ENCODE data around the gene OR4K14. TPM values are rescaled to one million over a fixed set of nuclear protein-coding genes. Genes with fewer than 3 reads are reported as not detected.

Gene OR4K14
- total RNA-seq, 1 donor from 2014 or later, result not detected

DNA sequence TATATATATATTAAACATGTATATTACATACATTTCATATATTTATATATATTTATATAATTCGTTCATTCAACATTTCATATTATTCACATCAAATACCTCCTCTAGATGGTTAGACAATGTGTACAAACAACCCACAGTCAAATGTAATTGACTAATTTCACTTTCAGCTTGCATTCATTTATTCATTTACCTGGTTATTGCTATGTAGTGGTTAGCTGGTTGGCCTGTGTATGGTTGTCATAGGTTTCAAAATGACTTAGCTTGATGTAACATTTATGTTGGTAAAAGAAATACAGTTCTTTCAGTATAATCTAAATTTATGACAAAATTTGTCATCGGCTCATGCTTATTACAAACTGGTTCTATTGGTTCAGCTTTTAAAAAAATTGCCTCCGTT, 16.3 kb upstream of the OR4K14 start:
- Histone ChIP-seq H3K27ac (no peak overlapping the region), H3K4me3 (no peak overlapping the region), H3K27me3 (ENCODE audit: low read depth) (no peaks in the 10 kb centered on the region), H3K9me3 (no peaks in the 10 kb centered on the region), H3K36me3 (no peaks in the 10 kb centered on the region), H3K4me1 (no peaks in the 10 kb centered on the region)
- no peak for TF ChIP-seq CTCF (IDR thresholded peaks at IDR 0.05)
- no peak for DNase-seq
- no peak for ATAC-seq
- intact Hi-C loops (cut with DNase I), result no loop called here

DNA sequence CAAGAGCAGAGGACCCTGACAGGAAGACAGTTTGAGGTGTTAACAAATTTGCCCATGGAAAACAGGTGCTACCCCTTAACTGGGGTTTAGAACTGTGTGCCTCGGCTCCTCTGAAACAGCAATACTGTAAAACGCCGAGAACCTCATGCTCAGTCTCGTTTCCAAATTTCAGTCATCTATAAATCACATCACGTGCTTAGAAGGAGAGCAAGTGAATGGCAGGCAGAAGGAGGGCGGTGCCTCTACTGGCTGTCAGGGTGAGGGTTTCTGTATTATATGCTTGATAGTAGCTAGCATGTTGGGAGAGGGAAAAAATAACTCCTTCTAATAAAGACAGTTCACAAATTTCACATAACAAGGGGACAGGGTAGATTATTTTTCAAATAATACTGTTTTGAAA, 12.0 kb upstream of the OR4K14 start:
- no peak for TF ChIP-seq CTCF (IDR thresholded peaks at IDR 0.05)
- Histone ChIP-seq H3K36me3 (no peaks in the 10 kb centered on the region), H3K9me3 (no peaks in the 10 kb centered on the region), H3K27me3 (ENCODE audit: low read depth) (no peaks in the 10 kb centered on the region), H3K4me1 (no peaks in the 10 kb centered on the region), H3K4me3 (no peak overlapping the region), H3K27ac (no peak overlapping the region)
- intact Hi-C loops (cut with DNase I), result no loop called here
- ATAC-seq (no peak), DNase-seq (no peak)

DNA sequence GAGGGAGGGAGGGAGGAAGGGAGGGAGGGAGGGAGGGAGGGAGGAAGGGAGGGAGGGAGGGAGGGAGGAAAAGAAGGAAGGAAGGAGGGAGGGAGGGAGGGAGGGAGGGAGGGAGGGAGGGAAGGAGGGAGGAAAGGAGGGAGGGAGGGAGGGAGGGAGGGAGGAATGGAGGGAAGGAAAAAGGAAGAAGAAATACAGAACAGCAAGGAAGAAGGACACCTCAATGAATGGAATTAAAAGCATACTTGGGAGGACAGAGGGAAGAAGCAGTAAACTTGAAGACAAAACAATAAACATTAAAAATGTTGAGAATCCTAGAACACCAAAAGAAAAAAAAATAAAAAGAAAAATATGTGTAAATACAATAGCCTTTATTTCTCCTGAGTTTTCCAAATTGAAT, 11.0 kb downstream of the OR4K14 start:
- H3K4me1 ChIP-seq, result no peaks in the 10 kb centered on the region
- no peak overlapping the region for H3K27ac ChIP-seq
- intact Hi-C loops (cut with DNase I), result no loop called here
- no peaks in the 10 kb centered on the region for H3K9me3 ChIP-seq
- no peak overlapping the region for H3K4me3 ChIP-seq
- no peak for ATAC-seq
- DNase-seq, result no peak
- H3K27me3 ChIP-seq (ENCODE audit: low read depth), result no peaks in the 10 kb centered on the region
- TF ChIP-seq CTCF (IDR thresholded peaks at IDR 0.05), result no peak
- H3K36me3 ChIP-seq, result no peaks in the 10 kb centered on the region

DNA sequence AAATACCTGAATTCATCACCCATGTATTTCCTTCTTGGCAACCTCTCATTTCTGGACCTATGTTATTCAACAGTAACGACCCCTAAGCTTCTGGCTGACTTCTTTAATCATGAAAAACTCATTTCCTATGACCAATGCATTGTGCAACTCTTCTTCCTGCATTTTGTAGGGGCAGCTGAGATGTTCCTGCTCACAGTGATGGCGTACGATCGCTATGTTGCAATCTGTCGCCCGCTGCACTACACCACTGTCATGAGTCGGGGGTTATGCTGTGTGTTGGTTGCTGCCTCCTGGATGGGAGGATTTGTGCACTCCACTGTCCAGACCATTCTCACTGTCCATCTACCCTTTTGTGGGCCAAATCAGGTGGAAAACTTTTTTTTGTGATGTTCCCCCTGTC, 16.8 kb downstream of the OR4K14 start:
- peak in 1 of 2 donors; percentile 69 for ATAC-seq
- no peaks in the 10 kb centered on the region for H3K4me1 ChIP-seq
- intact Hi-C loops (cut with DNase I), result no loop called here

GRCh38 chr14:20001863-20002262, 17.2 kb downstream of the OR4K14 start, which contains the start of gene OR4Q2:
Gene OR4Q2, plus strand, starts transcription at chr14:20002163.
- no peak for DNase-seq
- intact Hi-C loops (cut with DNase I), result no loop called here
- Histone ChIP-seq H3K36me3 (no peaks in the 10 kb centered on the region), H3K27ac (no peak within 1 kb of the TSS), H3K9me3 (no peaks in the 10 kb centered on the region), H3K27me3 (ENCODE audit: low read depth) (no peaks in the 10 kb centered on the region), H3K4me3 (no peak within 1 kb of the TSS), H3K4me1 (no peaks in the 10 kb centered on the region)
- ATAC-seq, result no peak
- no peak for TF ChIP-seq CTCF (IDR thresholded peaks at IDR 0.05)

More for the DNA sequence above, 16.8 kb downstream of the OR4K14 start:
- Histone ChIP-seq H3K27me3 (ENCODE audit: low read depth) (no peaks in the 10 kb centered on the region), H3K4me3 (no peak overlapping the region), H3K36me3 (no peaks in the 10 kb centered on the region), H3K9me3 (no peaks in the 10 kb centered on the region), H3K27ac (no peak overlapping the region)
- DNase-seq, result no peak
- TF ChIP-seq CTCF (IDR thresholded peaks at IDR 0.05), result no peak

GRCh38 chr14:19993438-19993837, 25.7 kb downstream of the OR4K14 start:
- Histone ChIP-seq H3K36me3 (no peaks in the 10 kb centered on the region), H3K4me1 (no peaks in the 10 kb centered on the region), H3K9me3 (no peaks in the 10 kb centered on the region), H3K27me3 (ENCODE audit: low read depth) (no peaks in the 10 kb centered on the region), H3K27ac (no peak overlapping the region), H3K4me3 (no peak overlapping the region)
- ATAC-seq, result no peak
- TF ChIP-seq CTCF (IDR thresholded peaks at IDR 0.05), result no peak
- no peak for DNase-seq
- intact Hi-C loops (cut with DNase I), result no loop called here

All from lower lobe of right lung (tissue), 2 donors.